ENCODE measurements around the gene PDLIM5.
"Not testable (repeated sequence)": the region's sequence is repeated elsewhere in the genome, so short reads cannot be mapped to it uniquely, and the experiment has no call there.

GRCh38 chr4:94513532-94513931, 61.8 kb downstream of the PDLIM5 start:
- not testable (repeated sequence) for TF ChIP-seq POLR2A, CTCF (IDR thresholded peaks at IDR 0.05)
